Upper lobe of right lung (tissue), 1 donor: ENCODE data around the gene NEK10. TPM values are rescaled to one million over a fixed set of nuclear protein-coding genes. Genes with fewer than 3 reads are reported as not detected.

Experiments
- ATAC-seq: fragments of 200-7000 bp; cut with Tn5 transposase; one replicate; pipeline ENCODE4 v1.9.1; 2020; ENCODE audit warnings: mild to moderate bottlenecking, moderate library complexity
- DNase-seq: peaks from one replicate; pipeline ENCODE4 v3.0.0-alpha.2; 2020
- H3K27ac ChIP-seq: fragments of 200-600 bp; one replicate; pipeline ENCODE4 v1.8.0; 2022
- H3K27me3 ChIP-seq: fragments of 200-600 bp; one replicate; pipeline ENCODE4 v1.8.0; 2022; ENCODE audit warnings: mild to moderate bottlenecking
- H3K36me3 ChIP-seq: fragments of 200-600 bp; one replicate; pipeline ENCODE4 v1.8.0; 2022
- H3K4me1 ChIP-seq: fragments of 200-600 bp; one replicate; pipeline ENCODE4 v1.8.0; 2022
- H3K4me3 ChIP-seq: fragments of 200-600 bp; one replicate; pipeline ENCODE4 v1.8.0; 2022; ENCODE audit warnings: mild to moderate bottlenecking
- H3K9me3 ChIP-seq: fragments of 200-600 bp; one replicate; pipeline ENCODE4 v1.8.0; 2022
- CTCF ChIP-seq: fragments of 200-600 bp; IDR thresholded peaks from one replicate; pipeline ENCODE4 v1.8.0; 2022; ENCODE audit warnings: antibody characterized with exemption
- intact Hi-C: fragments of 100-400 bp; cut with DNase I; formaldehyde crosslinking; loops from one replicate; pipeline ENCODE4 v1.11.0; 2022
- total RNA-seq: library from RNA; stranded (reverse); fragmentation: NEBNext Ultra II Directional; extraction: Animal tissue kit (Norgen Biotek cat#: 25700); gene quantifications from one replicate; pipeline ENCODE4 v1.2.1, GENCODE V29; 2021
- donor health status: DM: no; HTN: yes; CAD: no; lungs with severe emphysema.

The NEK10 gene
- total RNA-seq, 1 donor from 2014 or later, result 0.49 TPM

DNA sequence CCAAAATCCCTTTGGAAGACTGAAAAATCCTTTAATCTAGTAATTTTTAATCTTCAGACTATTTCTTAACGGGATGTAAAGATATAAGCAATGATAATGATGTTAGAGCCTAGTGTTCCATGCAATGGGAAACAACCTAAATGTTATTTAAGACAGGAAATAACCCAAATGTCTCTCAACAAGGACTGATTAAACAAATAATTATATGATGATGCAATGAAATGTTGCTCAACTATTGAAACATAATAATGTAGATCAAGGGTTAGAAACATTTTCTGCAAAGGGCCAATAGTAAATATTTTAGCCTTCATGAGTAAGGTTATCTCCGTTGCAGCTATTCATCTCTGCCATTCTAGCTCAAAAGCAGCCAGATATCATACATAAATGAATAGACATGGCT is 275.4 kb downstream of the NEK10 start:
- DNase-seq (no peak), ATAC-seq (no peak)
- no peak for TF ChIP-seq CTCF
- H3K9me3 ChIP-seq, result no peaks in the 10 kb centered on the region
- no peaks in the 10 kb centered on the region for H3K36me3 ChIP-seq
- H3K4me3 ChIP-seq, result no peak overlapping the region
- no peak overlapping the region for H3K27ac ChIP-seq
- no peaks in the 10 kb centered on the region for H3K27me3 ChIP-seq
- intact Hi-C loops, result no loop called here
- H3K4me1 ChIP-seq, result no peaks in the 10 kb centered on the region

- no peaks in the 10 kb centered on the region for H3K4me1 ChIP-seq
- intact Hi-C loops, result no loop called here
- no peak for DNase-seq
- no peaks in the 10 kb centered on the region for H3K36me3 ChIP-seq
- H3K4me3 ChIP-seq, result no peak overlapping the region
- no peaks in the 10 kb centered on the region for H3K27me3 ChIP-seq
- no peaks in the 10 kb centered on the region for H3K9me3 ChIP-seq
- ATAC-seq, result no peak
- no peak overlapping the region for H3K27ac ChIP-seq
- no peak for TF ChIP-seq CTCF
Observed at GRCh38 chr3:27090275-27091041, 278.7 kb downstream of the NEK10 start.

GRCh38 chr3:27089645-27090044 is 279.5 kb downstream of the NEK10 start:
- Histone ChIP-seq H3K27ac (no peak overlapping the region), H3K27me3 (no peaks in the 10 kb centered on the region)
- no peak for DNase-seq

DNA sequence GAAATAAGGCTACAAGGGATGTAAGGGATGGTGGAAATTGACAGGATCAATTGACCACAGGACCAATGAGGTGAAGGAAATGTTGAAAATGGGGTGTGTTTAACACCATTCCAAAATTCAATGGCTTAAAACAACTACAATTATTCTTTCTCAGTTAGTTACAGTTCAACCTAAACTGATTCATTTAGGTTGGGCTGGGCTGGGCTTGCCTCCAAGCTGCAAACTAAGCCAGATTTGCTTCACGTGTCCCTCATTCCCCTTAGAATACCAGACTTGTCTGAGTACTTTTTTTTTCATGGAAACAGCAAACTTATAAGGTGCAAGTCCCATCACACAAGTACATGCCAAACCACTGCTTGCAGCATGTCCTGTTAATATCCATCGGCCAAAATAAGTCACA is 280.1 kb downstream of the NEK10 start:
- Histone ChIP-seq H3K9me3 (no peaks in the 10 kb centered on the region), H3K36me3 (no peaks in the 10 kb centered on the region), H3K27me3 (no peaks in the 10 kb centered on the region), H3K4me3 (no peak overlapping the region), H3K4me1 (no peaks in the 10 kb centered on the region), H3K27ac (no peak overlapping the region)
- intact Hi-C loops, result no loop called here
- no peak for ATAC-seq
- no peak for TF ChIP-seq CTCF
- DNase-seq, result no peak

More at GRCh38 chr3:27089645-27090044, 279.5 kb downstream of the NEK10 start:
- H3K9me3 ChIP-seq, result no peaks in the 10 kb centered on the region
- H3K36me3 ChIP-seq, result no peaks in the 10 kb centered on the region
- H3K4me1 ChIP-seq, result no peaks in the 10 kb centered on the region
- no peak for ATAC-seq
- no peak for TF ChIP-seq CTCF
- intact Hi-C loops, result no loop called here
- H3K4me3 ChIP-seq, result no peak overlapping the region

- no peak overlapping the region for H3K4me3 ChIP-seq
- no peak overlapping the region for H3K27ac ChIP-seq
- no peaks in the 10 kb centered on the region for H3K27me3 ChIP-seq
- ATAC-seq (no peak), DNase-seq (no peak)
- intact Hi-C loops, result no loop called here
- no peaks in the 10 kb centered on the region for H3K4me1 ChIP-seq
- no peaks in the 10 kb centered on the region for H3K36me3 ChIP-seq
- H3K9me3 ChIP-seq, result no peaks in the 10 kb centered on the region
- no peak for TF ChIP-seq CTCF
Observed at GRCh38 chr3:27085829-27086730, 283.1 kb downstream of the NEK10 start.
